ENCODE data around the gene TNS1.

DNA sequence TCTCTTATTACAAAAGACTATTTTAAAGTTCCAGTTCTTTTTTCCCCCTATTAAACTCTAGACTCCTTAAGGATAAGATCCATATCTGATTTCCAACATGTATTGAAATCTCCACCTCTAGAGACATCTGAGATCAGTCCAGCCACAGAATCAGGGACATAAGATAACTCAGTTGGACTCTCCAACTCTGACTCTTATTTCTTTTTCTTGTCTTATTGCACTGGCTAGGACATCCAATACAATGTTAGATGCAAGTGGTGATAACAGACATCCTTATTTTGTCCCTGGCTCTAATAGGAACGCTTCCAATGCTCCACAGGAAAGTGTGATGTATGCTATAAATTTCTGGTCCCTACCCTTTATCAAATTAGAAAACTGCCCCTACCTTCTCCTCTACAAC, 158.1 kb downstream of the TNS1 start:
- TF ChIP-seq, protein P1, sequence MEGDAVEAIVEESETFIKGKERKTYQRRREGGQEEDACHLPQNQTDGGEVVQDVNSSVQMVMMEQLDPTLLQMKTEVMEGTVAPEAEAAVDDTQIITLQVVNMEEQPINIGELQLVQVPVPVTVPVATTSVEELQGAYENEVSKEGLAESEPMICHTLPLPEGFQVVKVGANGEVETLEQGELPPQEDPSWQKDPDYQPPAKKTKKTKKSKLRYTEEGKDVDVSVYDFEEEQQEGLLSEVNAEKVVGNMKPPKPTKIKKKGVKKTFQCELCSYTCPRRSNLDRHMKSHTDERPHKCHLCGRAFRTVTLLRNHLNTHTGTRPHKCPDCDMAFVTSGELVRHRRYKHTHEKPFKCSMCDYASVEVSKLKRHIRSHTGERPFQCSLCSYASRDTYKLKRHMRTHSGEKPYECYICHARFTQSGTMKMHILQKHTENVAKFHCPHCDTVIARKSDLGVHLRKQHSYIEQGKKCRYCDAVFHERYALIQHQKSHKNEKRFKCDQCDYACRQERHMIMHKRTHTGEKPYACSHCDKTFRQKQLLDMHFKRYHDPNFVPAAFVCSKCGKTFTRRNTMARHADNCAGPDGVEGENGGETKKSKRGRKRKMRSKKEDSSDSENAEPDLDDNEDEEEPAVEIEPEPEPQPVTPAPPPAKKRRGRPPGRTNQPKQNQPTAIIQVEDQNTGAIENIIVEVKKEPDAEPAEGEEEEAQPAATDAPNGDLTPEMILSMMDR (IDR thresholded peaks at IDR 0.05), result no peak
- no peak for TF ChIP-seq POLR2A (IDR thresholded peaks at IDR 0.05)
